Neural progenitor cell (in vitro differentiated cells): ENCODE results near the gene NUAK1. TPM values are rescaled to one million over a fixed set of nuclear protein-coding genes. Genes with fewer than 3 reads are reported as not detected.

Experiments
- DNase-seq: peaks from one replicate; pipeline ENCODE4 v3.0.0-alpha.2; 2016; ENCODE audit warnings: low spot score
- H2AFZ ChIP-seq: fragments of 200-600 bp; sonication (generic); replicated peaks from 2 replicates; pipeline ENCODE4 v1.6.1; 2016; ENCODE audit warnings: antibody characterized with exemption
- H3F3A ChIP-seq: fragments of 200-600 bp; sonication (generic); 2 replicates; pipeline ENCODE4 v1.6.1; 2016; ENCODE audit warnings: antibody characterized with exemption, low read depth
- H3K27ac ChIP-seq: fragments of 200-600 bp; sonication (generic); 2 replicates; pipeline ENCODE4 v1.5.1; 2016; ENCODE audit warnings: mild to moderate bottlenecking
- H3K27me3 ChIP-seq: fragments of 200-600 bp; sonication (generic); 2 replicates; pipeline ENCODE4 v1.6.1; 2016; ENCODE audit warnings: mild to moderate bottlenecking, moderate library complexity
- H3K36me3 ChIP-seq: fragments of 200-600 bp; sonication (generic); 2 replicates; pipeline ENCODE4 v1.5.1; 2016
- H3K4me1 ChIP-seq: fragments of 200-600 bp; sonication (generic); 2 replicates; pipeline ENCODE4 v1.6.1; 2016; ENCODE audit warnings: mixed run types
- H3K4me2 ChIP-seq: fragments of 200-600 bp; sonication (generic); 2 replicates; pipeline ENCODE4 v1.6.1; 2016
- H3K4me3 ChIP-seq: fragments of 200-600 bp; sonication (generic); 2 replicates; pipeline ENCODE4 v1.5.1; 2016
- H3K79me2 ChIP-seq: fragments of 200-600 bp; sonication (generic); 2 replicates; pipeline ENCODE4 v1.6.1; 2016; ENCODE audit warnings: low read depth
- H3K9ac ChIP-seq: fragments of 200-600 bp; sonication (generic); 2 replicates; pipeline ENCODE4 v1.6.1; 2016
- H3K9me3 ChIP-seq: fragments of 200-600 bp; sonication (generic); 2 replicates; pipeline ENCODE4 v1.5.1; 2016; ENCODE audit warnings: low read depth
- H4K20me1 ChIP-seq: fragments of 200-600 bp; sonication (generic); 2 replicates; pipeline ENCODE4 v1.6.1; 2016; ENCODE audit warnings: low read depth
- H3K27ac Mint-ChIP-seq: 3 replicates; pipeline ENCODE4 v1.8.0; 2021; ENCODE audit warnings: mixed read lengths
- H3K27me3 Mint-ChIP-seq: 2 replicates; pipeline ENCODE4 v1.8.0; 2022; ENCODE audit warnings: low read depth, mild to moderate bottlenecking, inconsistent platforms, moderate library complexity, mixed read lengths; ENCODE audit not compliant: insufficient read depth
- H3K36me3 Mint-ChIP-seq: 3 replicates; pipeline ENCODE4 v1.8.0; 2021; ENCODE audit warnings: mixed read lengths
- H3K4me1 Mint-ChIP-seq: 3 replicates; pipeline ENCODE4 v1.8.0; 2021; ENCODE audit warnings: mixed read lengths
- H3K4me3 Mint-ChIP-seq: 3 replicates; pipeline ENCODE4 v1.8.0; 2021; ENCODE audit warnings: mild to moderate bottlenecking, moderate library complexity, mixed read lengths
- H3K9me3 Mint-ChIP-seq: 3 replicates; pipeline ENCODE4 v1.8.0; 2020; ENCODE audit warnings: mixed read lengths
- CTCF ChIP-seq: fragments of 200-600 bp; sonication (generic); IDR thresholded peaks from 2 replicates; pipeline ENCODE4 v1.5.1; 2017; ENCODE audit warnings: antibody characterized with exemption, mild to moderate bottlenecking
- EZH2 ChIP-seq: fragments of 200-600 bp; sonication (generic); IDR thresholded peaks from 2 replicates; pipeline ENCODE4 v1.6.1; 2017; ENCODE audit warnings: antibody characterized with exemption, mild to moderate bottlenecking, moderate library complexity
- EZH2phosphoT487 ChIP-seq: fragments of 200-600 bp; sonication (generic); IDR thresholded peaks from 2 replicates; pipeline ENCODE4 v1.6.1; 2017; ENCODE audit warnings: antibody characterized with exemption
- total RNA-seq: library from RNA; depleted of rRNA; stranded (reverse); fragments of >200 nt; gene quantifications from 2 replicates; pipeline ENCODE4 v1.2.3, GENCODE V29; 2015; ENCODE audit warnings: low replicate concordance

The NUAK1 gene
- total RNA-seq, 1 donor from 2014 or later = 18.8 TPM

GRCh38 chr12:106123551-106124081 is 15.1 kb downstream of the NUAK1 start:
- no peak for DNase-seq
- Histone ChIP-seq H3K4me1 (peaks cover 4% of the 10 kb centered on the region), H3K4me2 (no peak overlapping the region), H3K4me3 (no peak overlapping the region), H3K36me3 (no peaks in the 10 kb centered on the region), H3K27me3 (no peaks in the 10 kb centered on the region), H4K20me1 (peaks cover 63% of the 10 kb centered on the region), H3F3A (peaks cover 3% of the 10 kb centered on the region), H3K9me3 (no peaks in the 10 kb centered on the region), H3K79me2 (peaks cover 49% of the 10 kb centered on the region), H3K9ac (no peak overlapping the region), H3K27ac (no peak overlapping the region), H2AFZ (no peak overlapping the region)
- TF ChIP-seq EZH2phosphoT487 (no peak), CTCF (no peak), EZH2 (no peak)
- Mint-ChIP-seq H3K36me3 (peaks cover 22% of the 10 kb centered on the region), H3K9me3 (no peaks in the 10 kb centered on the region), H3K27ac (no peak overlapping the region), H3K27me3 (peaks cover 10% of the 10 kb centered on the region), H3K4me1 (peaks cover 75% of the 10 kb centered on the region), H3K4me3 (no peak overlapping the region)

GRCh38 chr12:106123110-106123509 is 15.6 kb downstream of the NUAK1 start:
- no peak overlapping the region for H3K27ac Mint-ChIP-seq
- H3K27ac ChIP-seq = no peak overlapping the region
- no peak overlapping the region for H2AFZ ChIP-seq
- H3K4me1 Mint-ChIP-seq = peaks cover 74% of the 10 kb centered on the region
- no peaks in the 10 kb centered on the region for H3K9me3 ChIP-seq
- no peaks in the 10 kb centered on the region for H3F3A ChIP-seq
- peaks cover 8% of the 10 kb centered on the region for H3K27me3 Mint-ChIP-seq
- H4K20me1 ChIP-seq = peaks cover 59% of the 10 kb centered on the region
- H3K4me1 ChIP-seq = no peaks in the 10 kb centered on the region
- no peak overlapping the region for H3K9ac ChIP-seq
- no peak for DNase-seq
- TF ChIP-seq EZH2phosphoT487 (no peak), EZH2 (no peak), CTCF (no peak)
- no peaks in the 10 kb centered on the region for H3K9me3 Mint-ChIP-seq
- H3K36me3 Mint-ChIP-seq = peaks cover 22% of the 10 kb centered on the region
- H3K4me2 ChIP-seq = no peak overlapping the region
- peaks cover 50% of the 10 kb centered on the region for H3K79me2 ChIP-seq
- no peak overlapping the region for H3K4me3 Mint-ChIP-seq
- H3K27me3 ChIP-seq = no peaks in the 10 kb centered on the region
- H3K36me3 ChIP-seq = no peaks in the 10 kb centered on the region
- H3K4me3 ChIP-seq = no peak overlapping the region

GRCh38 chr12:106122004-106122403 is 16.8 kb downstream of the NUAK1 start:
- Histone ChIP-seq H3K27me3 (no peaks in the 10 kb centered on the region), H3K9ac (no peak overlapping the region), H4K20me1 (peaks cover 58% of the 10 kb centered on the region), H3K36me3 (no peaks in the 10 kb centered on the region), H3K4me1 (no peaks in the 10 kb centered on the region), H3K27ac (no peak overlapping the region), H3F3A (no peaks in the 10 kb centered on the region), H3K4me3 (no peak overlapping the region), H2AFZ (no peak overlapping the region), H3K4me2 (no peak overlapping the region), H3K79me2 (peaks cover 55% of the 10 kb centered on the region), H3K9me3 (no peaks in the 10 kb centered on the region)
- no peak for DNase-seq
- Mint-ChIP-seq H3K27me3 (peaks cover 13% of the 10 kb centered on the region), H3K36me3 (peaks cover 25% of the 10 kb centered on the region), H3K4me3 (no peak overlapping the region), H3K9me3 (no peaks in the 10 kb centered on the region), H3K27ac (no peak overlapping the region), H3K4me1 (peaks cover 75% of the 10 kb centered on the region)
- TF ChIP-seq EZH2phosphoT487 (no peak), CTCF (no peak), EZH2 (no peak)
